Prostate gland (tissue), 2 donors: ENCODE data around the gene GLB1L.

Experiments used
- POLR2A ChIP-seq: fragments of 450-650 bp; IDR thresholded peaks from one replicate; pipeline ENCODE4 v1.6.1; 2016; ENCODE audit warnings: antibody characterized with exemption, mild to moderate bottlenecking
- TF ChIP-seq, protein P1 (sequence below), 4 experiments: fragments of 200-600 bp in 2 of 4; fragments of 450-650 bp in 2 of 4; sonication (generic) in 2 of 4; IDR thresholded peaks; 1 replicate in 3 of 4; 2 replicates in 1 of 4; pipeline ENCODE4 v1.5.1; 2016 to 2019; ENCODE audit warnings: antibody characterized with exemption in 4 of 4, mild to moderate bottlenecking in 2 of 4, moderate library complexity in 2 of 4

DNA sequence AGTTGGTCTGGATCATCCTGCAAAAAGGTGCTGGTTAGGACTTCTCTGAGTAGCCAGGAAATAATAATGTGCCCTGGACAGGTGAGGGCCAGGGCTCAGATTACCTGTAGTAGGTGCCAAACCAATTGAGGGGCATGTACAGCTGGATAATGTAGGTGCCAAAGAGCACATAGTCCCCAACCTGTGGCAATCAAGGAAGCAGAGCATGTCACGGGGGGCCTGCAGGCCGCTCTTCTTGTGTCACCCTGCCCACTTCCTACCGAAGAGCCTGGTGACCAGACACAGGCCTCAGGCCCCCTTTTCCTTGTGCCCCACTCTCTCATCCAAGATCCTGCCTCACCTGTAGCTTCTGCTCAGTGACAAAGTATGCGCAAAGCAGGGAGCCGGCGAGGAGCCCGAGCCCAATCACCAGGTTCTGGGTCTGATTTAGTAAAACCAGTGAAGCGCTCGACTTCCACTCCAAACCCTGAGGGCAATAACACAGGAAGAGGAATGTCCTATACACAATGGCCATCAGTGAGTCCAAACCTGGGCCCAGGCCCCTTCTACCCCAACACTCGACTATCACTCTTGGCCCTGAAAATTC, 31.7 kb downstream of the GLB1L start:
- TF ChIP-seq, protein P1, sequence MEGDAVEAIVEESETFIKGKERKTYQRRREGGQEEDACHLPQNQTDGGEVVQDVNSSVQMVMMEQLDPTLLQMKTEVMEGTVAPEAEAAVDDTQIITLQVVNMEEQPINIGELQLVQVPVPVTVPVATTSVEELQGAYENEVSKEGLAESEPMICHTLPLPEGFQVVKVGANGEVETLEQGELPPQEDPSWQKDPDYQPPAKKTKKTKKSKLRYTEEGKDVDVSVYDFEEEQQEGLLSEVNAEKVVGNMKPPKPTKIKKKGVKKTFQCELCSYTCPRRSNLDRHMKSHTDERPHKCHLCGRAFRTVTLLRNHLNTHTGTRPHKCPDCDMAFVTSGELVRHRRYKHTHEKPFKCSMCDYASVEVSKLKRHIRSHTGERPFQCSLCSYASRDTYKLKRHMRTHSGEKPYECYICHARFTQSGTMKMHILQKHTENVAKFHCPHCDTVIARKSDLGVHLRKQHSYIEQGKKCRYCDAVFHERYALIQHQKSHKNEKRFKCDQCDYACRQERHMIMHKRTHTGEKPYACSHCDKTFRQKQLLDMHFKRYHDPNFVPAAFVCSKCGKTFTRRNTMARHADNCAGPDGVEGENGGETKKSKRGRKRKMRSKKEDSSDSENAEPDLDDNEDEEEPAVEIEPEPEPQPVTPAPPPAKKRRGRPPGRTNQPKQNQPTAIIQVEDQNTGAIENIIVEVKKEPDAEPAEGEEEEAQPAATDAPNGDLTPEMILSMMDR (IDR thresholded peaks at IDR 0.05): no peak
- TF ChIP-seq POLR2A: no peak
